K562 (cell line): ENCODE measurements around the gene LST1. TPM values are rescaled to one million over a fixed set of nuclear protein-coding genes. Genes with fewer than 3 reads are reported as not detected.

ENCODE experiments used
- CAMTA2 ChIP-seq: fragments of 250-450 bp; sonication (Bioruptor Pico); conservative IDR thresholded peaks from 2 replicates; pipeline ENCODE4 v1.5.1; 2022
- CREB1 ChIP-seq, 2 experiments: sonication (generic) in 1 of 2; formaldehyde crosslinking in 1 of 2; IDR thresholded peaks; 2 replicates each; pipeline versions ENCODE4 v1.6.1 to v1.8.0; 2012 to 2022; ENCODE audit warnings: inconsistent platforms in 1 of 2, mild to moderate bottlenecking in 1 of 2, missing genetic modification reagents in 1 of 2, moderate library complexity in 1 of 2
- KLF6 ChIP-seq: fragments of 250-450 bp; sonication (Bioruptor Pico); IDR thresholded peaks from 2 replicates; pipeline ENCODE4 v1.4.0; 2020; ENCODE audit warnings: mild to moderate bottlenecking, moderate library complexity, borderline replicate concordance
- MAFK ChIP-seq: IDR thresholded peaks from 2 replicates; pipeline ENCODE4 v1.6.1; 2011; ENCODE audit warnings: low read length, improper control_type of control experiment
- MED1 ChIP-seq: sonication (generic); formaldehyde crosslinking; IDR thresholded peaks from 2 replicates; pipeline ENCODE4 v1.8.1; 2023; ENCODE audit warnings: missing genetic modification reagents, borderline replicate concordance
- NCOA6 ChIP-seq: fragments of 450-650 bp; IDR thresholded peaks from 2 replicates; pipeline ENCODE4 v1.6.1; 2017; ENCODE audit warnings: mild to moderate bottlenecking
- NFATC3 ChIP-seq: fragments of 450-650 bp; IDR thresholded peaks from 2 replicates; pipeline ENCODE4 v1.6.1; 2017; ENCODE audit warnings: mild to moderate bottlenecking
- RCOR1 ChIP-seq, 2 experiments: IDR thresholded peaks; 2 replicates each; pipeline ENCODE4 v1.6.1; 2012; ENCODE audit warnings: low read depth in 2 of 2, low read length in 2 of 2, borderline replicate concordance in 1 of 2, improper control_type of control experiment in 1 of 2
- TAF7 ChIP-seq: fragments of 450-650 bp; IDR thresholded peaks from 2 replicates; pipeline ENCODE4 v1.6.1; 2016; ENCODE audit warnings: missing genetic modification characterization, missing compliant biosample characterization
- TARDBP ChIP-seq: fragments of 450-650 bp; IDR thresholded peaks from 2 replicates; pipeline ENCODE4 v1.6.1; 2016
- TFAM ChIP-seq: fragments of 250-450 bp; sonication (Bioruptor Pico); conservative IDR thresholded peaks from 2 replicates; pipeline ENCODE4 v1.5.0; 2021; ENCODE audit warnings: mild to moderate bottlenecking, moderate library complexity
- ZFPM2 ChIP-seq: fragments of 250-450 bp; sonication (Bioruptor Pico); IDR thresholded peaks from 2 replicates; pipeline ENCODE4 v1.5.1; 2022; ENCODE audit warnings: mild to moderate bottlenecking
- ZKSCAN1 ChIP-seq: fragments of 150-350 bp; IDR thresholded peaks from 2 replicates; pipeline ENCODE4 v1.6.1; 2016; ENCODE audit warnings: low read depth, low read length
- ZNF512 ChIP-seq: IDR thresholded peaks from 2 replicates; pipeline ENCODE4 v1.6.1; 2016; ENCODE audit warnings: missing genetic modification characterization, missing compliant biosample characterization
- ZNF57 ChIP-seq: fragments of 450-650 bp; formaldehyde crosslinking; IDR thresholded peaks from 2 replicates; pipeline ENCODE4 v1.4.0; 2020; ENCODE audit warnings: mild to moderate bottlenecking, moderate library complexity
- ZNF740 ChIP-seq, 3 experiments: fragments of 200-800 bp in 1 of 3; sonication (Bioruptor generic) in 1 of 3; sonication (generic) in 1 of 3; formaldehyde crosslinking in 1 of 3; IDR thresholded peaks; 2 replicates each; pipeline versions ENCODE4 v1.6.1 to v1.8.0; 2016 to 2022; ENCODE audit warnings: mild to moderate bottlenecking in 2 of 3, missing compliant biosample characterization in 2 of 3, missing genetic modification characterization in 2 of 3, missing genetic modification reagents in 1 of 3
- ZNF780A ChIP-seq: fragments of 250-450 bp; sonication (Bioruptor Pico); IDR thresholded peaks from 2 replicates; pipeline ENCODE4 v1.5.0; 2021; ENCODE audit warnings: mild to moderate bottlenecking
- polyA plus RNA-seq, 8 experiments: library from polyadenylated mRNA; depleted of rRNA in 4 of 8; stranded (reverse) in 5 of 8; unstranded in 3 of 8; fragments of >200 nt; fragmentation: Nextera tagmentation in 2 of 8; fragmentation: Illumina TruSeq in 1 of 8; extraction: Ambion mirVana in 2 of 8; extraction: Trizol in 1 of 8; gene quantifications; 2 replicates each; pipeline versions ENCODE4 v1.2.1 to v1.2.3, GENCODE V29; 2011 to 2014; ENCODE audit warnings: inconsistent platforms in 1 of 8, missing spikeins in 1 of 8
- total RNA-seq, 7 experiments: library from RNA; depleted of rRNA in 6 of 7; stranded (reverse); fragments of >200 nt in 6 of 7; fragmentation: Illumina TruSeq in 2 of 7; extraction: Trizol in 2 of 7; gene quantifications; 2 replicates each; pipeline versions ENCODE4 v1.2.1 to v1.2.3, GENCODE V29; 2011 to 2021; ENCODE audit warnings: low replicate concordance in 1 of 7
- TF ChIP-seq, protein P1 (sequence below): fragments of 250-450 bp; sonication (Bioruptor Pico); IDR thresholded peaks from 2 replicates; pipeline ENCODE4 v1.5.0; 2021; ENCODE audit warnings: mild to moderate bottlenecking, moderate library complexity
- TF ChIP-seq, protein P2 (sequence below): sonication (generic); formaldehyde crosslinking; IDR thresholded peaks from 2 replicates; pipeline ENCODE4 v1.8.1; 2023; ENCODE audit warnings: mild to moderate bottlenecking, missing genetic modification reagents, moderate library complexity

LST1 gene
- total and polyA plus RNA-seq, 9 of the 15 experiments (the other 6 are each of a cell fraction or from before 2014, with no cell fraction given) = 0.82 to 7.8 (median 1.7) TPM

DNA sequence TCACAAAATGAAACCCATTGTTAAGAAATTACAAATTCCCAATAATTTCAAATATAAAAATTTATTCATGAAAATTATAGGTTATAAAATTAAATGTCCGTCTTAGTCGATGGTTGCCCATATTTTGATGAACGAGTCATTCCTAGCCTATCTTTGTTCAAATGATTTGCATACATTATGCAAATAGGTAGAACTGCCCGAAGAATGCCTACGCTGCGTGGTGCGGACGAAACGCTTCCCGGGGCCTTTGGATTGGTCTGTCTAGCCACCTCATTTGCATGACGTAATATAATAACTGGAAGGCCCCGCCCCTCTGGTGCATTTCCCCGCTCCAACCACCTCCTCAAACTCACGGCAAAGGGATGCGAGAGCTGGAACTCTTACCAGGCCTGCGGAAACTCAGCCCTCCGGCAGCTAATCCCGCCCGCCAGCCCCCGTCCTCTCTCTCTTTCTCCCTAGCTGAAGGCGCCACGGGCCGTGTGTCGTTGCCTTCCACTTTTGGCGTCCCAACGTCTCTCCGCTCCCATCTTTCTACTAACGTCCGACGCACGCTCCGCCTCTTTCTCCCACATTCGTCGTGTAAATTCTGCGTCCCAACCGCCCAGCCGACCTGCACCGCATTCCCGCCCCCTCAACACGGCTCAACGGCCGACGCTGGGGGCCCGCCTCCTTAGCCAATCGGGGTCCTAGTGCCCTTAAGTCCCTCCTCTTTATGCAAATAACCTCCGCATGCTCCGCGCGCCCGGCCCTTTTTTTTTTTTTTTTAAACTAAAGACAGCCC lies 33.9 kb downstream of the LST1 start (continued):
- TF ChIP-seq, protein P1, sequence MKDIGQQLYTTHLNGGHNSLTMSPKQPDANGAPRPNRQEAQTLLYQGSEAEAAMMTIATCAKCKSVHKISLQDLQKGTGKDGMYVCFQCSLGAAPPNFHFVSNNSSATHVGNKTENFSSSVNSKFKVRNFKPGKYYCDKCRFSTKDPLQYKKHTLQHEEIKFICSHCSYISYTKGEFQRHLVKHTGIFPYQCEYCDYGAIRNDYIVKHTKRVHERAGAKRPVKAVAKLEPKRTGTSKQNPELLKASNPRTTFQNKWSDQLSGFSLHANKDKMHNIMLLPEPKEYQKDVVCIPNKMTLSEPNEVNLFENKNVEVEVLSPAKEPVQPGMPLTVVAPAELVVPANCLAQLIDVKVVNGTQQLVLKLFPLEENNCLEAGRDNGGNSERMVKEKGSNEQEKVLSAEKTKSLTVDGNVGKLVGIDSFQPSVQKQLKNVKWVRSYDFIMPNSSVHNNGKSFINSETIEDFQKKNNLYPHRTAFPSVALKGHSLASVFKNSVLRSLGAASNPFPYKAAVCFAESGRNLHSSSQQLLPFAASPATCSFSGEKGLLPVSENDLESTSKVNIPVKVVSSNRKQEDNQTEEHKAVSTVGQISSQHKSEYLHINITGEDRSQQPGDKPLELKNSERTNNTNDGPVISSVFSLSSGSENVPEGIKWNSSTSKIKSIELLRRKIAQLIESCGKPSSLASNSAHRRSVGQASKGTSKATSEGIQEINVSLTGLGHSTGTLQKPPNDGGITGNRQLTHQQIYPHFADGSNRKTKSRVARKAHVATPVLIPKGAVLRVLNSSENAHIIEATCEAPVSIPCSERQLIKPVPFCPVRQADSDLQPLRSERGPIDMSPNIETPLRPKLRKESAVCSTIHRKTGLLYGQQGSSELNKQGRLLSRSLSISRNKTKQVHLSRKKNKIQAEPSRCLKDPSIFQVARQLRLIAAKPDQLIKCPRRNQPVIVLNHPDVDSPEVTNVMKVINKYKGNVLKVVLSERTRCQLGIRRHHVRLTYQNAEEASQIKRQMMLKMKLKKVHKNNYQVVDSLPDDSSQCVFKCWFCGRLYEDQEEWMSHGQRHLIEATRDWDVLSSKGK (CRISPR knock-in tag) = no peak
- TF ChIP-seq, protein P2, sequence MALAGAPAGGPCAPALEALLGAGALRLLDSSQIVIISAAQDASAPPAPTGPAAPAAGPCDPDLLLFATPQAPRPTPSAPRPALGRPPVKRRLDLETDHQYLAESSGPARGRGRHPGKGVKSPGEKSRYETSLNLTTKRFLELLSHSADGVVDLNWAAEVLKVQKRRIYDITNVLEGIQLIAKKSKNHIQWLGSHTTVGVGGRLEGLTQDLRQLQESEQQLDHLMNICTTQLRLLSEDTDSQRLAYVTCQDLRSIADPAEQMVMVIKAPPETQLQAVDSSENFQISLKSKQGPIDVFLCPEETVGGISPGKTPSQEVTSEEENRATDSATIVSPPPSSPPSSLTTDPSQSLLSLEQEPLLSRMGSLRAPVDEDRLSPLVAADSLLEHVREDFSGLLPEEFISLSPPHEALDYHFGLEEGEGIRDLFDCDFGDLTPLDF (CRISPR knock-in tag) = peak; percentile 97
- 0 out of 2 replicates have a peak, but pooled peaks have one; percentile 25 for TF ChIP-seq CAMTA2
- peak; percentile 91 for TF ChIP-seq TAF7
- TF ChIP-seq ZNF57 (CRISPR knock-in tag) = 0 out of 2 replicates have a peak, but pooled peaks have one; percentile 43
- 0 out of 2 replicates have a peak, but pooled peaks have one; percentile 61 for TF ChIP-seq NFATC3
- no peak for TF ChIP-seq MED1 (CRISPR knock-in tag)
- TF ChIP-seq TARDBP = peak; percentile 79; the same call in 1 of the 2 replicates
- no peak; the same call in 1 of the 2 replicates for TF ChIP-seq NCOA6
- TF ChIP-seq MAFK = peak; percentile 27
- no peak for TF ChIP-seq ZNF512 (tag)
- no peak for TF ChIP-seq TFAM (CRISPR knock-in tag)
- TF ChIP-seq KLF6 = peak; percentile 80; the same call in 1 of the 2 replicates
- TF ChIP-seq RCOR1 (IDR thresholded peaks at IDR 0.05; ENCODE audit: borderline replicate concordance in 1 of 2, low read depth in 2 of 2, low read length in 2 of 2) = peak; percentile 9 to 43; a peak in 1 of 4 replicates
- peak; percentile 43; the same call in 1 of the 2 replicates for TF ChIP-seq ZKSCAN1
- peak; percentile 96 for TF ChIP-seq CREB1 (IDR thresholded peaks at IDR 0.05)
- TF ChIP-seq CREB1 (CRISPR knock-in tag; IDR thresholded peaks at IDR 0.05) = peak; percentile 96
- TF ChIP-seq ZNF780A = no peak
- no peak for TF ChIP-seq ZNF740 (CRISPR knock-in tag; IDR thresholded peaks at IDR 0.05)
- TF ChIP-seq ZNF740 (tag; IDR thresholded peaks at IDR 0.05) = no peak
- no peak for TF ChIP-seq ZFPM2 (CRISPR knock-in tag)
